HG03575 (cell line): Measurements from ENCODE around the gene AP1M1.

Experiments used
- ATAC-seq: cut with Tn5 transposase; IDR thresholded peaks from one replicate; pipeline ENCODE4 v1.9.1; 2021; ENCODE audit not compliant: unreplicated experiment, insufficient number of reproducible peaks, low FRiP score; ENCODE audit errors: extremely low read depth

The AP1M1 gene

GRCh38 chr19:16252459-16253205 is 54.9 kb downstream of the AP1M1 start:
- ATAC-seq = no peak

- ATAC-seq = no peak
Observed at GRCh38 chr19:16254851-16255408, 57.2 kb downstream of the AP1M1 start.

GRCh38 chr19:16257509-16258002 is 59.8 kb downstream of the AP1M1 start:
- ATAC-seq = no peak

GRCh38 chr19:16258440-16258903 is 60.8 kb downstream of the AP1M1 start:
- no peak for ATAC-seq

GRCh38 chr19:16259385-16260159 is 61.9 kb downstream of the AP1M1 start:
- no peak for ATAC-seq

- no peak for ATAC-seq
Observed at GRCh38 chr19:16260160-16260811, 62.6 kb downstream of the AP1M1 start.

GRCh38 chr19:16260812-16261161 is 63.1 kb downstream of the AP1M1 start:
- ATAC-seq = no peak

- ATAC-seq = no peak
Observed at GRCh38 chr19:16261584-16262368, 64.1 kb downstream of the AP1M1 start.

- ATAC-seq = no peak
Observed at GRCh38 chr19:16262618-16263017, 64.9 kb downstream of the AP1M1 start.

GRCh38 chr19:16263141-16263761 is 65.5 kb downstream of the AP1M1 start:
- ATAC-seq = no peak

- ATAC-seq = no peak
Observed at GRCh38 chr19:16265205-16265604, 67.5 kb downstream of the AP1M1 start.

GRCh38 chr19:16265890-16266585 is 68.3 kb downstream of the AP1M1 start:
- no peak for ATAC-seq

GRCh38 chr19:16266586-16266942 is 68.9 kb downstream of the AP1M1 start:
- no peak for ATAC-seq

- no peak for ATAC-seq
Observed at GRCh38 chr19:16268676-16269319, 71.1 kb downstream of the AP1M1 start.

GRCh38 chr19:16272945-16273344 is 75.2 kb downstream of the AP1M1 start:
- no peak for ATAC-seq

GRCh38 chr19:16274447-16274846 is 76.7 kb downstream of the AP1M1 start:
- ATAC-seq = no peak

GRCh38 chr19:16280306-16280705 is 82.6 kb downstream of the AP1M1 start:
- no peak for ATAC-seq
